GM18526 (cell line): Measurements from ENCODE around the gene RGS3.

Source experiments
- POLR2A ChIP-seq: IDR thresholded peaks from 3 replicates; pipeline ENCODE4 v1.6.1; 2011; ENCODE audit not compliant: insufficient read length; ENCODE audit errors: extremely low read depth

Gene RGS3

DNA sequence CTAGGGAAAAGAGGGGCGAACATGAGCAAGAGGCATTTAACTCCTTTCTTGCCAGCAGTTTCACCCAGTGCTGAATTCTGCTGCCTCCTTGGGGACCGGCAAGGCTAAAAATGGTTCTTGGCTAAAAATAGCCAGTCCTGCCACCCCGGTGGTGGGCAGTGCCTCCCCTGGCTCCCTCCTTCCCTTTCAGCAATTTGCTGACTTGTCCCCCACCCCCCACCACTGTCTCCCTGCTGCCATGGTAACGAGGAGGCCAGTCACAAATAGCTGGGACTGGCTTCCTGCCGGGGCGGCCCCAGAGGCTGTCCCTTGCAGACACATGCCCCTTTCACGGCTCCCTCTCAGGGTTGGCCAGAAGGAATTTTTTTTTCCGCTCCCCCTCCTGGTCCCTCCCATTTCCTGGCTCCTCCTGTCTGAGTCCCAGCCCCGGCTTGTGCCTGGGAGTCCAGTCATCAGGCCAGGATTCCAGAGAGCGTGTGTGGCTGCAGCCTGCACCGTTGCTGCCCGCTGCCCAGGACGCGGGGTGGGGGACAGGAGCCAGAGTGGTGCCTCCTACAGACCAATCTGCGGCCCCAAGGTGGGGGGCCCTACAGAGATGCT is 130.3 kb downstream of the RGS3 start:
- no peak for TF ChIP-seq POLR2A

DNA sequence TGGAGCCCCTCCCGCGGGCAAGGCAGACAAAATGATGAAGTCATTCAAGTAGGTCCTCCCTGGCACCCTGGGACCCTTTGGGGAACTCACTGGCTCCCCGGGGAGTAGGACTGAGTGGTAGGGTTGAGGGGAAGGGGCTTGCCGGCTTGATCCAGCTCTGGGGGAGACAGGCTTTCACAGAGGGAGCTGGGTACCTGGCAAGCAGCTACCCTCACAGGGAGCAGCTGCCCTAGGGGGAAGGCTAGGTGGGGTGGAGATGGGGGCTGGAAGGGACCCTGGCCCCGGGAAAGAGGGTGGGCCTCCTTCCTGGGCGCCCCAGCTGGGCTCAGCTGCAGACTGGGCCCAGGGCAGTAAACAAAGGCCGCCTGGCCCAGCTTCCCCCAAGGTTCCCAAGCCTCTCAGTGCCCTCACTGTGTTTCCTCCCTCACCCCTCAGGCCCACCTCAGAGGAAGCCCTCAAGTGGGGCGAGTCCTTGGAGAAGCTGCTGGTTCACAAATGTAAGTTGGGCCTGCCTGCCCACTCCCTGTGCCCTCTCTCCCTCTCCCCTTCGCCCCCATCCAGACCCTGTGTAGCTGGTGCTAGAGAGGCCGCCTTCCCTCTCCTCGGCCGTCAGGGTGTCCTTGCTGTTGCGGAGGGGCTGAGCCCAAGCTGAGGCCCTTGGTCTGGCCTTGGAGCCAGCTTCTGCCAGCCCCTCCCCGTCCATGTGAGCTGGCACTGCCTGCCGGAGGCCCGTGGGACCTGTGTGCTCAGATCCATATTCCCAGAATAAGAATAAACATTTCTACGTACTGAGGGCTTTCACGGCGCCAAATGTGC is 131.2 kb downstream of the RGS3 start:
- TF ChIP-seq POLR2A: no peak

DNA sequence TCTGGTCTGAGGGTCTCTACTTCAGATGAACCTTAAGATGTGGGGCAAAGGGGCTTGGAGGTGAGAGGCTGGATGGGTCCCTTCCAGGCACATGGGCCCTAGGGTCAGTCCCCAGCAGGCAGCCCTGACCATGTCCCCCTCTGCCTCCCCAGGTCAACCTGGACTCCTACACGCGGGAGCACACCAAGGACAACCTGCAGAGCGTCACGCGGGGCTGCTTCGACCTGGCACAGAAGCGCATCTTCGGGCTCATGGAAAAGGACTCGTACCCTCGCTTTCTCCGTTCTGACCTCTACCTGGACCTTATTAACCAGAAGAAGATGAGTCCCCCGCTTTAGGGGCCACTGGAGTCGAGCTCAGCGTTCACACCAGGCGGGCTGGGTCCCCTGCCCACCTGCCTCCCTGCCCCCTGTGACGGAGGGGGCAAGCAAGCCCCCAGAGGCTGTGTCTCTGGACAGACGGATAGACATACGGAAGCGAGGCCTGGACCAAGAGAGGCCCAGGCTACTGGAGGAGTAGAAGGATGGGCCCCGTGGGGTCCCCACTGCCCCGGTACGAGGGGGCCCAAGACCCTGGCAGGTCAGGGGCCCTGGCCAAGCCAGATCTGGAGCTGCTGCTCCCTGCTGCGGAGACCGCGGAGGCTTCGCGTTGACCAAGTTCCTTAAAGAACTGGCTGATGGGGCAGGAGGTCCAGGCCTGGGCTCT is 133.2 kb downstream of the RGS3 start:
- TF ChIP-seq POLR2A: no peak

DNA sequence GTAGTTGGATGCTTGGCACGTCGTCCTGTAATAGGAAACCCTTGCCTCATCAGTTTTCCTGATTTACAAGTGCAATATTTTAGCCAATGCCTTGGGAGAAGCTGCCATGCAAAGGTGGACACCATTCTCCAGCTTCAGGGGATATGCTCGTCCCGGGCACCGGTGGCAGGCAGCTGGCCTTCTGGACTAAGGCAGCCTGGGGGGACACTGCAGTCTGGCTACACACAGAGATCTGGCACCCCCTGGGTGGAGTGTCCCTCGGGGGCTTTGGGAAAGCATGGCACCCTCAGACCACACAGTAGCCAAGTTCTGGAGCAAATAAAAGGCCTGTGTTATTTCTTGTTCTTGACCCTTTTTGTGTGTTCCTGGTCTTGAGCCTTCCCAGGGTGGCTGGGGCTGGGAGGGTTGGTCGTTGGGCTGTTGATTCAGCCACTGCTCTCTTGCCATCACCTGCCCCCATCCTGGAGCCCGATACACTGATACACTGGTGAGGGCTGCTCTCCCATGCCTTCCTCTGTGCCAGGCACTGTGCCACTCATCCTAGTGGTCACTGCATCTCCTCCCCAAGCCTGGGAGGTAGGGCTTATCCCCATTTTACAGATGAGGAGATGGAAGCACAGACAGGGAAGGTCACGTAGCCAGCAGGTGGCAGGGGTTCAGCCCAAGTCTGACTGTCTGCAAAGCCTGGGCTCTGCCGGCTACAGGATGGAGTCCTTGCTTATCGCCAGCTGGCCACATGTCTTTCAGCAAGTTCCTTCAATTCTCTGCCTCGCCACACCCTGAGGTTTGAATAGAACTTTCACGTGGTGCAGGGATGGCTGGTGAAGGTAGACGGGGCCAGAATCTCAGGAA is 134.1 kb downstream of the RGS3 start:
- no peak for TF ChIP-seq POLR2A

DNA sequence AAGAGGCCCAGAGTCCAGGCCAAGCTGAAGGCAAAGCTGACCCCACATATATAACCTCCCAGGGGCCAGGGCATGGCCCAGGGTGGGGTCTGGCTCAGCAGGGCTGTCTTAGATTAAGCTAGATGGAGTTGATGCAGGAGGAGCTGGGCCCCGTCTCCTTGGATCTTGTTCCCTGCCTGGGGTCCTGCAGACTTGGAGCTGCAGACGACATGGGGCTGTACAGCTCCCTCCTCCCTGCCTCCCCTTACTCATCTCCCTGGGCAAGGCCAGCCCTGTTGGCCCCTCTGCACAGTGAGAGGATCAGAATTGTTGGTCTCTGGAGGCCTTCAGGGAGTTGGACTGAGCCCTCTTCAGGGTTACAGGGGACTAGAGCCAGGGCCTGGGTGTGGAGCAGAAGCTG is 134.9 kb downstream of the RGS3 start:
- TF ChIP-seq POLR2A: no peak

DNA sequence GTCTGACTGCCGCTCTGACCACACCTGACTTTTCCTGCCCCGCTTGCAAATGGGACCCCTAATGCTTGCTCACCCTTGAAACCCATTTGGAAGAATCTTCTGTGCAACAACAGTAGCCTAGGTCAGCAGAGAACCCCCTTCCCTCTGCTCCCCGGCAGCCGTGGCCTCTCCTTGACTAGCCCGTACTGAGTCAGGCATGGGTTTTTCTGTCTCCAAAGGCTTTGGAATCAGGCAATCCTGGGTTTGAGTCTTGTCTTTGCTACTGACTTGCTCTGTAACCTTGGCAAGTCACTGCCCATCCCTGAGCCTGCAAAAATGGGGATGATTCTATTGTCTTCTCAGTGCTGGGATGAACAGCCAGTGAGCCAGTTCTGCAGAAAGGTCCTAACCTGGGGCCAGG is 135.4 kb downstream of the RGS3 start:
- TF ChIP-seq POLR2A: no peak

DNA sequence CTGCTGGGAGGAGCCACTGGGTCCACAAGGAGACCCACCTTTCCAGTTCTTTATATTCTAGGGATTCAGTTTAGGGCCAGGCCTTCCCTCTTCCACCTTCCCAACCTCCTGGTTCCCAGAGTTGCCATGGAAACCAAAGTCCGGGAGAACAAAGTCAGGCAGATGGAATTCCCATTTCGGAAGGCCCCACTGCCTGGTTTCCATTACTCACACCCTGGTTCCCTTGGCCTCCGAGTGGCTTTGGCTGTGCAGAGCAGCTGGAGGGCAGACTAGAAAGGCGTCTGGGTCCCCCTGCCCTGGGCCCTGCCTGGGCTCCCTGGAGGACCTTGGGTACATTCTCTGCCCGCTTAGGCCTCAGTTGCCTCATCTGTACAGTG is 136.1 kb downstream of the RGS3 start:
- no peak for TF ChIP-seq POLR2A

DNA sequence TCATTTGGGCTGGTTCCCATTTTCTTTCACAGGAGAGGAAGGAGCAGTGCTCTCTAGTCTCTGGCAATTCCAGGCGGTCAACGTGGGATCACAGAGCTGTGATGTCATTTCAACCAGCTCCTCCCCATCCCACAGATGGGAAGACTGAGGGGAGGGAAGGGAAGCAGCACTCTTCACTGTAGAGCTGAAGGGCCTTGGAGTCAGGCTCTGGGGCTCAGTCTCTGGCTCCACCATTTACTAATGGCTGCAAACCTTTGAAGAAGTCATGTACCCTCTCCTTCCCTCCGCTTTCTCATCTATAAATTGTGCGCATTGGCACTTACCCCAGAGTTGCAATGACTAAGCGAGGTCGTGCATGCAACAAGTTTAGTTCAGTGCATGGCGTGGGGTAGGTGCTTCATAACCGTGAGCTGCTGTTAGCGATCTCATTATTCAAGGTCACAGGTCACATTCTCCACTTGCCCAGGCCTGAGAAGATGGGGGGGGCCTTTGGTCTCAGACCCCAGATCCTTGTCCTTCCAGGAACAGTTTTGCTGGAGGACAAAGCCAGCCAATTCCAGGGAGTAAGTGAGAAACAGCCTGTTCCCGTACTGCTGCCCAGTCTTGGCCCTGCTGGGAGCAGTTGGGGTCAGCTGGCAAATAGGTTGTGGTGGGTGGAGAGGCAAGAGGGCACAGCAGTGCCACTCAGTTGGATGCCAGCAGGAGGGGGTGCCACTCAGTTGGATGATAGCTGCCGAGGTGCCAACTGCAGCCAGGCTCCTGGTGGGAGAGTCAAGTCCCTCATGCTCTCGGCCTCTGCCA is 136.7 kb downstream of the RGS3 start:
- no peak for TF ChIP-seq POLR2A

DNA sequence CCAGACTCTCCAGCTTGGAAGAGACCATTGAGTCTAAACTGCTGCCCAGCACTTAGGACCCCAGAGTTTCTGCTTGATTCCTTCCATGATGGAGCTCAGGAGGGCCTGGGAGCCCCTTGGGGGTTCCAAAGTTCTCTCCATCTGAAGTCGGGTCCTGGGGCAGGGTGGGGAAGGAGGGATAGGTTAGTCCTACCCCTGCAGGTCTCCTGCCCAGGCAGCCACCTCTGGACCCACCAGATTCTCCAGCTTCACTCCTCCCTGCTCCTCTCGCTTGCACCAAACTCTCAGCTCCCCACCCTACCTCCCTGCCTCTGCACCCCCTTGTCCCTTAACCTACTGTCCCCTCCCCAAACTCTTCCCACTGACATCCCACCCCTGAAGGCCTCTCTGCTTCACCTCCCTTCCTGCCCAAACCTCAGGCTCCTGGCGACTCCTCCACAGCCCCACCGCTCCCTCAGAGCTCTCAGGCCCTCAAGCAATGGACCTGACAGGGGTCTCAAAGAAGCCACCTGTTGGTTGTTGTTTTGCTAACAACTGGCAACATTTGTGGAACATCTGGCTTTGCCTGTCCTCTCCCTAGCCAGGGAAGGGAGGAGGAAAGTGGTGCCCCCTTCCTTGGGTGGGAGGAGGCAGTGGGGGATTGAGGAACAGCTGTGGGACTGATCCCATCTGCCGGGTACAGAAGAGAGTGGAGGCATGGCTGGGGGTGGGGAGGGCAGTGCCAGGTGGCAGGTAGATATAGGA is 137.5 kb downstream of the RGS3 start:
- TF ChIP-seq POLR2A: no peak

DNA sequence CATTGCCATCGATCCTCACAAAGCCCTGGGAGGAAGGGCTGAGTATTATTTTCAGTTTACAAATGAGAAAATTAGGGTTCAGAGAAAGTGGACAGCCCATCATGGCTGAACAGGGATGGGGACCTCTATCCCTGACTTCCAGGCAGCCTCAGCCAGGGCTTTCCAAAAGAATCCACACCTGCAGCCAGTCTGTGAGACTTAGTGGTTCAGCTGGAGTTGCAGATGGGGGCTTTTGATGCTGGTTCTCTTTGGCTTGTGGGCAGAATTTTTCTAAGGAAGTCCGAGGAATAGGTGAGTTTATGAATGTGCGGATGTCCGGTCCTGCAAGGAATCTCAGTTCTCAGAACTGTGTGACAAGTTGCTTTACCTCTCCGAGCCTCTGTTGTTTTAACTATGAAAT is 138.1 kb downstream of the RGS3 start:
- TF ChIP-seq POLR2A: no peak

DNA sequence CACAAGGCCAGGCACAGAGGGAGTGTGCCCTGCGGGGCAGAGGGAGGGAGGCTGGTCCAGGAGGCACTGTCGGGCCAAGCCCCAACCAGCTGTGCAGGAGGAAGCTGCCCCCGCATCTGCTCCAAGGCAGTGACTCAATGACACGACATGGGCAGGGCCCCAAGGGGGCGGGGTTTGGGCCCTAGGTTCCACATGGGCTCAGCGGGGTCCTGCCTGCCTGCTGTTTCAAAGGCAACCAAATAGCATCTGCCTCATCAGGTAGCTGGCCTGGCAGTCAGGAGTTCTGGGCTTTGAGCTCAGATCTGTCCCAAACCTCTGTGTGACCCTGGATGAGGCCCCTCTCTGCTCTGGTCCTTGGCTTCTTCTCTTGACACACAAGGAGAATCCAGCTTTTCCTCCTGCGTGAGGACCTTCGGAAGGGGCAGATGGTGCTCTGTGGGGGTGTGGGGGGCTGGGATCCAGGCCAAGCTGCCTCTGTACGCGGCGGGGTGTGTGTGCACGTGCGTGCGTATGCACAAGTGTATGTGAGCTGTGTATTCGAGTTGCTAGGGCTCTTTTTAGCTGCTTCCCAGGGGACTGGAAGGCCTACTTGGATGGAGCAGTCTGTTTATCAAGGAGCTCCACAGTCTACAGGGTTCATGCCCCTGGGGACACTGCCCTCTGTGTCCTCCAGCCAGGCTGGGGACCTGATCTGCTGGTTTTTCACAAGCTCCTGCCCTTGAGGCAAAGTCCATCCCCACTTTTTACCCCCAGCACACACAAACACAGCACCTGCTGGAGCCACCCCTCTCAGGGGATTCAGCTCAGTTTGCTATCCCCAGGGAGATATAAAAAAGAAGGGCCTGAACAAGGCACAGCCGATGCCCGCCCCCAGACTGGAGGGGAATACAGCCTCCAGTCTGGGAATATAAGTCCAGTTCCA is 138.9 kb downstream of the RGS3 start:
- TF ChIP-seq POLR2A: no peak

DNA sequence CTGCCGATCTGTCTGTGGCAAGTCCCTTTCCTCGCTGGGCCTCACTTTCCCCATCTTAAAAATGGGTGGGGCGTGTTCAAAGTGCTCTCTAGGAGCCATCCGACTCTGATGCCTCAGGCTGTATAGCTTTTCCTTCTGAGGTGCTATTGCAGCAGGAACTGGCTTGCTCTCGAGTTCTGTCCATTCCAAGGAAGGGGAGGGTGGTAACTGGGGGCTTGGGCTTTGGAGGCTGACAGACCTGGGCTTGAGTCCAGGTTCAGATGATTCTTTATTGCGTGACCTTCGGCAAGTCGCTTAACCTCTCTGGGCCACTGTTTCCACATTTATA is 139.5 kb downstream of the RGS3 start:
- no peak for TF ChIP-seq POLR2A

DNA sequence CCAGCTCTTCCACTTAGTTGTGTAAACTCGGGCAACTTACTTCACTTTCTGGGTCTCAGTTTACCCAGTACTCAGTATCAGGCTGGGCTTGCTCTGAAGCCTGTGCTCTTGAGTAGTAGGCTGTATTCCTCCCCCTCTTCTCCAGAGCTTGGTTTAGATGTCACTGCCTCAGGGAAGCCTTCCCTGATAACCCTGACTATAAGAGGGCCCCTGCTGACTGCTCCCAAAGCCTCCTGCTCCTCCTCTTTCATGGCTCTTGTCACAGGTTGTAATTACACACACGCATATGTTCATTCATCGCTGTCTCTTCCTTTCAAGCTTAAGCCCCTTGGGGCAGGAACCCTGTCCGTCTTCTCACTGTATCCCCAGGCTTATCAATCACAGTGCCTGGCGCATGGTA is 140.2 kb downstream of the RGS3 start:
- TF ChIP-seq POLR2A: no peak
